DND-41 (cell line): ENCODE data around the gene CCDC18.

Experiments
- EZH2 ChIP-seq: IDR thresholded peaks from 3 replicates; pipeline ENCODE4 v1.6.1; 2012; ENCODE audit warnings: borderline replicate concordance, low read depth, mild to moderate bottlenecking, moderate library complexity, low read length, inconsistent platforms; ENCODE audit not compliant: severe bottlenecking
- TF ChIP-seq, protein P1 (sequence below): IDR thresholded peaks from 2 replicates; pipeline ENCODE4 v1.5.1; 2012; ENCODE audit warnings: borderline replicate concordance, low read length, moderate library complexity, mild to moderate bottlenecking; ENCODE audit not compliant: poor library complexity, severe bottlenecking; ENCODE audit errors: extremely low read depth

DNA sequence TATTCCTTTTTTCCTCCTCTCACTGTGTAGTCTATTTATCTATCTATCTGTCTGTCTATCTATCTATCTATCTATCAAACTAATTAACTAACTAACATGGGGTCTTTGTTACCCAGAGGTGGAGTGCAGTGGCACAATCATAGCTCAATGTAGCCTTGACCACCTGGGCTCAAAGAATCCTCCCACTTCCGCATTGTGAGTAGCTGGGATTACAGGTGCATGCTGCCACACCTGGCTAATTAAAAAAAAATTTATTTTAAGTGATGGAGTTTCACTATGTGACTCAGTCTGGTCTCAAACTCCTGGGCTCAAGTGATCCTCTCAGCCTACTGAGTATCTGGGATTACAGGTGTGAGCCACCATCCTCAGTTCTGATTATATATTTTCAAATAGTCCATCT is 71.4 kb downstream of the CCDC18 start:
- TF ChIP-seq, protein P1, sequence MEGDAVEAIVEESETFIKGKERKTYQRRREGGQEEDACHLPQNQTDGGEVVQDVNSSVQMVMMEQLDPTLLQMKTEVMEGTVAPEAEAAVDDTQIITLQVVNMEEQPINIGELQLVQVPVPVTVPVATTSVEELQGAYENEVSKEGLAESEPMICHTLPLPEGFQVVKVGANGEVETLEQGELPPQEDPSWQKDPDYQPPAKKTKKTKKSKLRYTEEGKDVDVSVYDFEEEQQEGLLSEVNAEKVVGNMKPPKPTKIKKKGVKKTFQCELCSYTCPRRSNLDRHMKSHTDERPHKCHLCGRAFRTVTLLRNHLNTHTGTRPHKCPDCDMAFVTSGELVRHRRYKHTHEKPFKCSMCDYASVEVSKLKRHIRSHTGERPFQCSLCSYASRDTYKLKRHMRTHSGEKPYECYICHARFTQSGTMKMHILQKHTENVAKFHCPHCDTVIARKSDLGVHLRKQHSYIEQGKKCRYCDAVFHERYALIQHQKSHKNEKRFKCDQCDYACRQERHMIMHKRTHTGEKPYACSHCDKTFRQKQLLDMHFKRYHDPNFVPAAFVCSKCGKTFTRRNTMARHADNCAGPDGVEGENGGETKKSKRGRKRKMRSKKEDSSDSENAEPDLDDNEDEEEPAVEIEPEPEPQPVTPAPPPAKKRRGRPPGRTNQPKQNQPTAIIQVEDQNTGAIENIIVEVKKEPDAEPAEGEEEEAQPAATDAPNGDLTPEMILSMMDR: no peak
- no peak for TF ChIP-seq EZH2
